GM18907 (cell line): ENCODE measurements around the gene UNKL.
A peak's percentile ranks its signal among the peaks of the same experiment; 100 is the strongest.

ENCODE experiments used
- ATAC-seq: cut with Tn5 transposase; IDR thresholded peaks from one replicate; pipeline ENCODE4 v1.9.1; 2021; ENCODE audit warnings: mild to moderate bottlenecking, moderate library complexity; ENCODE audit not compliant: unreplicated experiment

The UNKL gene

GRCh38 chr16:1432388-1433262 is 18.1 kb upstream of the UNKL start:
- no peak for ATAC-seq

DNA sequence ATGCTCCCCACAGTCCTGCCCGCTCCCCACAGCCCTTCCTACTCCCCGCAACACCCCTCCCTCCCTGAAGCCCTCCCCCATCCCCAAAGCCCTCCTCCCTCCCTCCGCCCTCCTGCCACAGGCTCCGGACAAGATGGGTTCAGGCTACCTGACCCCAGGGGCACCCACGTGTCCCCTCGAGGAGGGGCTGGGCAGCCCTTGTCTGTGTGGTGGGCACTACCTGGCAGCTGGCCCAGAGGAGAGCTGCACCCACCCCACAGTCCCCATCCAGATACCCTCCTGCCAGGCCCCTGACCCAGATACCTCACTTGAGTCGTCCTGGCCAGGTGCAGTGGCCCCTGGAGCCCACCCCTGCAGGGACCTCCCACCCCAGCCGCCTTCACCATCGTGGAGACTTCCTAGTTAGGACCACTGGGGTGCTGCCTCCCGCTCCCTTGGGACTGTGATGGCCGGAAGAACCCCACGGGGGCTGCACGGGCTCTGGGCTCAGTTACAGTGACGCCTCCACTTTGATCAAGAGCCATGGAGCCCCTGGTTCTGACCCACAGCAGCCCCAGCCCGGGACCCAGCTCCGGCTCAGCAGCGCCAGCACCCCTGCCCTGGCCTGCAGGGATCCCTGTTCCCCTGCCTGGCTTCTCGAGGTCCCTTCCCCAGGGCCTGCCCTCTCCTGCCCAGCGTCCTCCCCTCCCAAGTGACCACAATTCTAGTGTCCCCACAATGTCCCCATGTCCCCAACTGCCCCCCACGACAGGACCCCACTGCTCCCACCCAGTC is 17.2 kb upstream of the UNKL start:
- ATAC-seq = no peak

DNA sequence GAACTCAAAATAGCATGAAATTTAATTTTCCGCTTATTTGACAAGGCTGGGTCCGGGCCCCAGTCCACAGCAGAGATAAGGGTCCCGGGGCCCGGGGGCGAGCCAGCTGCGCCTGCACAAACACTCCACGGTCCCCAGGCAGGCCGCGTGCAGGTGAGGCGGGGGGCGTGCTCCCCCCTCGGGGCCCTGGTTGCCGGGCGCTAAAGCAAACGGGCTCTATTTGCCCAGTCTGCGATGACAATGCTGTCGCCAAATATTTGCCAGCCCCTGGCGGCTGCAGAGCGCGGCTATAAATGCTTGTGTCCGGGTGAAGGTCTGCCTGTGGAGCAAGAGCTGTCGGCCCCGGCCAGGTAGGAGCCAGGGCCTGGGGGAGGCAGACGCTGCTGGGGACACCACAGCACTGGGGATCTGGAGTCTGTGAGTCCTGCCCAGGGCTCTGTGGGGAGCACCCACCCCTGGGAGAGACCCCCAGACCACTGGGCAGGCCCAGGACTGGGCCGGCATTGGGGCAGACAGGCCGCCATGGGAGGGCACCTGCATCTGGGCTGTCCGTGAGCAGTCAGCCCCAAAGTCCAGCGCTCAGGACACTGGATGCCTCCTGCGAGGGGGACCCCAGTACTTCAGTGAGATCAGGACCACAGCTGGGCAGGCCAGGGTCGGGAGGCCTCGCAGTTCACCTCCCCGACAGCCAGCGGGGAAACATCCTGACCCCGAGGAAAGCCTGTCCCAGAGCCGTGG is 16.4 kb upstream of the UNKL start, which contains the start of gene PERCC1:
PERCC1 (plus strand) TSS at position 320 of the 738 bp plus-strand sequence. CDS start 1,516 bp downstream, outside the sequence.
- no peak for ATAC-seq

- no peak for ATAC-seq
Measured at GRCh38 chr16:1430214-1430758, 15.8 kb upstream of the UNKL start.

GRCh38 chr16:1429631-1430030 is 15.1 kb upstream of the UNKL start:
- no peak for ATAC-seq

DNA sequence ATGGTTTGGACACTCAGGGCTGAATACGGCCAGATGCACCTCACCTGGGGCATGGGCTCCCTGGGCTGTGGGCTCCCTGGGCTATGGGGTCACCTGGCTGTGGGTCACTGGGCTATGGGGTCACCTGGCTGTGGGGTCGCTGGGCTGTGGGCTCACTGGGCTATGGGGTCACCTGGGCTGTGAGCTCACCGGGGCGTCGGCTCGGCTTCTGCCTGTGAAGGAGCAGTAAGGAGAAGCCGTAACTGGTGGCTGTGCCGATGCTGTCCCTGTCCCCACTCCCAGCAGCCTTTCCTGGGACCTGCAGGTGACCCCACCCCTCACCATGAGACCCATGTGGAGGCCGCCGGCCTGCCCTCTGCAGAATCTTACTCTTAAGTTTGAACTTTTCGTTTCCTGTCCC is 14.5 kb upstream of the UNKL start:
- ATAC-seq = no peak

DNA sequence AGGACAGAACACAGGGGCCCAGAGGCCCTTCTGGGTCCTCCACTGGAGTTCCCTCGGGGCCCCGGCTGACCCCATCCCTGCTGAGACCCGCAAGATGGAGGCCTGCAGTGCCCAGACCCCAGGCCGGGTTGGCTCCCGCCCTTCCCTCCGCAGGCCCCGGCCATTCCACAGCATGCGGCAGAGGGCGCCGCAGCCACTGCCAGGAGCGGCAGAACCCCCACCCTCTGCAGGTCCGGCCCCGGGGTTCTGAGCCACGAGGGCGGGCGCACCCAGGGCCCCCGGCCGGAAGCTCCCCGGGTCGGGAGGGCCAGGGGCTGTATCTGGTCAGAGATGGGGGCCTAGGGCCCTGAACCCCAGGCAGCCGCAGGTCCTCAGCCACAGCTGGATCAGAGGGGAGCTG is 14.0 kb upstream of the UNKL start:
- ATAC-seq = no peak

GRCh38 chr16:1427473-1428461 is 13.3 kb upstream of the UNKL start:
- no peak for ATAC-seq

GRCh38 chr16:1426734-1427471 is 12.4 kb upstream of the UNKL start:
- no peak for ATAC-seq

- no peak for ATAC-seq
Measured at GRCh38 chr16:1425616-1426370, 11.3 kb upstream of the UNKL start.

DNA sequence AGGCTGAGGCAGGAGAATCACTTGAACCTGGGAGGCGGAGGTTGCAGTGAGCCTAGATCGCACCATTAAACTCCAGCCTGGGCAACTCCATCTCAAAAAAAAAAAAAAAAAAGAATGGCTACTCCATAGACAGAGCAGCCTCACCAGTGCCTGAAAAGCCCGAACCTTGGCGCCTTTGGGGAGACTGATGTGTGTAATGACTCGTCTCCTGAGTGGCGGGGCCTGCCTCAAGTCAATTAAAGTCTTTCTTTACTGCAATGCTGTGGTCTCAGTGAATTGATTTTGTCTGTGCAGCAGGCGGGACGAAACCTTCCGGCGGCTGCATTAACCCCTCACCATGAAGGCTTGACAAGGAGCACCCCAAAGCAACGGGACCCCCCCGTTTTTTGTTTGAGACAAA is 9.5 kb upstream of the UNKL start:
- ATAC-seq = no peak

- ATAC-seq = no peak
Measured at GRCh38 chr16:1422076-1422475, 7.6 kb upstream of the UNKL start.

DNA sequence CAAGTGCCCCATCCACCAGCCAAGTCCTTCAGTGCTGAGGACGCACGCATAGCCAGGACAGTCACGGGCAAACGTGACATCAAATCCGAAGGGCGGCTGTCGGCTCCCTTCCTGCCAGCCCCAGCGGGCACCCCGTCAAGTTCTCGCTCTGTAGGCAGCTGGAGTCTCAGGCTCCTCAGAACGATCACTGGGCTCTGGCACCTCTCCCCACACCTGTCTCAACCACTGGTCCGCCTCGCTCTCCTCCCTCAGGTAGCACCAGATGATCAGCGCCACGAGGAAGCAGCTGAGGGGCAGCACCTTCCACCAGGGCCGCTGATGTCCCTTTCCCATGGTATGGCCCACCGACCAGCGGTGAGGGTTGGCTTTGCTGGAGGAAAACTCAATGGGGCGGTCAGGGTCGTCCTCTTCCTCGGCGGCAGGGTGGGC is 5.6 kb upstream of the UNKL start:
- peak; percentile 23 for ATAC-seq

DNA sequence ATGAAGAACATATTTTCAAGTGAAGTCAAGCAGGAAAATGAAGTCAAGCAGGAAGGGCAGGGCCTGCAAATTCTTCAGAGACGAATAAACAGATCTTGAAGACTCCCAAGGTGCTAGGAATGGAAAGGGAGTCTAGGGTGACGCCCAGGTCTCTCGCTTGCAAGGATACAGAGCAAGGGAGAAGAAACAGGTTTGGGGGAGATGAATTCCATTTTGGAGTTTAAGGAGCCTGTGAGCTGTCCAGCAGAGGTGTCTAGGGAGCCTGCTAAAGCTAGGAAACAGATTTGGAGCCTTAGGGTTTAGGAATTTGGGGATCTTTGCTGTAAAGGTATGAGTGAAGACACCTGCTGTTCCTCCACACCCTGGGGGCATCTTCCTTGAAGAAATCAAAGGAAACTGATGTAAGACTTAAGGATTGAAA is 2.0 kb upstream of the UNKL start:
- no peak for ATAC-seq

- peak; percentile 49 for ATAC-seq
Measured at GRCh38 chr16:1413684-1414531, 596 bp downstream of the UNKL start.

- no peak for ATAC-seq
Measured at GRCh38 chr16:1412847-1413246, 1.7 kb downstream of the UNKL start.

DNA sequence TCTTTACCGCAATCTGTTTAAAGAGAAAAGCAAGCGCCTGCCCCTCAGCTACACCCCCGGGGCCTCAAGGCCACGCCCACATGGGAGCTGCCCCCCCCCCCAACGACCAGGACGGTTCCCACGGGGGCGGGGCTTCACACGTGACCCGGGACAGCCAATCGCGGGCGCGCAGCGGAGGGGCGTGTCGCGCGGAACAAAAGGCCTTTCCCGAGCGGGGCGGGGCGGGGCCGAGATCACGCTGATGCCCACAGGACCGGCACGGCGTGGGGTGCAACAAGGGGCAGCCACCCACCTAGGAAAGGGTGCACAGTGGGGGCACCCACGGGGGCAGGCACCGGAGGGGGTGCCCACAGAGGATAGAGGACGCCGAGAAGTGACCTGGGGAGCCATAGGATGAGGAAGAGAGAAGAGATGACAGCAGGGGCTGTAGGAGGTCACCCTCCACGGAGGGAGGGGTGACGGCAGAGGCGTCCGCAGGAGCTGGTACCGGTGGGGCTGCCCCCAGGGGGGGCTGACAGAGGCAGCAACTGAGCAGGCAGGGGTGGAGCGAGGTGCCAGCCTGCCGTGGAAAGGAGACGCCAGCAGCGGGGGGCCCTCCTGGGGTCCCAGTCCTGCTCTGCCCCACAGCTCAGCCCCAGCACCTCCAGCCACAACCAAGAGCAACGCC is 6.2 kb downstream of the UNKL start:
- ATAC-seq = peak; percentile 70
